SK-N-MC (cell line): ENCODE data around the gene POLD2.

Experiments
- DNase-seq: peaks from one replicate; pipeline ENCODE4 v3.0.0-alpha.2; 2011; ENCODE audit warnings: low read depth, low spot score
- H3K27ac ChIP-seq: fragments of 200-600 bp; sonication (generic); 2 replicates; pipeline ENCODE4 v1.5.1; 2016; ENCODE audit warnings: mixed run types
- H3K36me3 ChIP-seq: fragments of 200-600 bp; sonication (generic); 2 replicates; pipeline ENCODE4 v1.6.1; 2017; ENCODE audit warnings: antibody characterized with exemption, low read length, mixed read lengths; ENCODE audit not compliant: insufficient read depth
- H3K4me3 ChIP-seq: fragments of 200-600 bp; sonication (generic); 2 replicates; pipeline ENCODE4 v1.5.1; 2016
- H3K9ac ChIP-seq: fragments of 200-600 bp; sonication (generic); 2 replicates; pipeline ENCODE4 v1.8.0; 2017; ENCODE audit warnings: mixed run types, mixed read lengths; ENCODE audit not compliant: insufficient read length
- H3K9me3 ChIP-seq: fragments of 200-600 bp; sonication (generic); 2 replicates; pipeline ENCODE4 v1.6.1; 2017; ENCODE audit warnings: low read depth, mild to moderate bottlenecking, antibody characterized with exemption, low read length, moderate library complexity, mixed read lengths
- EZH2 ChIP-seq: fragments of 200-600 bp; sonication (generic); IDR thresholded peaks from one replicate; pipeline ENCODE4 v1.6.1; 2017; ENCODE audit warnings: antibody characterized with exemption
- FOXP2 ChIP-seq: optimal IDR thresholded peaks from 2 replicates; pipeline ENCODE3; 2011; ENCODE audit warnings: mild to moderate bottlenecking, moderate library complexity; ENCODE audit not compliant: insufficient read depth; ENCODE audit errors: extremely low read length, control extremely low read depth
- POLR2AphosphoS5 ChIP-seq: IDR thresholded peaks from 2 replicates; pipeline ENCODE4 v1.6.1; 2012; ENCODE audit warnings: mild to moderate bottlenecking, low read depth, low read length, borderline replicate concordance

The POLD2 gene

DNA sequence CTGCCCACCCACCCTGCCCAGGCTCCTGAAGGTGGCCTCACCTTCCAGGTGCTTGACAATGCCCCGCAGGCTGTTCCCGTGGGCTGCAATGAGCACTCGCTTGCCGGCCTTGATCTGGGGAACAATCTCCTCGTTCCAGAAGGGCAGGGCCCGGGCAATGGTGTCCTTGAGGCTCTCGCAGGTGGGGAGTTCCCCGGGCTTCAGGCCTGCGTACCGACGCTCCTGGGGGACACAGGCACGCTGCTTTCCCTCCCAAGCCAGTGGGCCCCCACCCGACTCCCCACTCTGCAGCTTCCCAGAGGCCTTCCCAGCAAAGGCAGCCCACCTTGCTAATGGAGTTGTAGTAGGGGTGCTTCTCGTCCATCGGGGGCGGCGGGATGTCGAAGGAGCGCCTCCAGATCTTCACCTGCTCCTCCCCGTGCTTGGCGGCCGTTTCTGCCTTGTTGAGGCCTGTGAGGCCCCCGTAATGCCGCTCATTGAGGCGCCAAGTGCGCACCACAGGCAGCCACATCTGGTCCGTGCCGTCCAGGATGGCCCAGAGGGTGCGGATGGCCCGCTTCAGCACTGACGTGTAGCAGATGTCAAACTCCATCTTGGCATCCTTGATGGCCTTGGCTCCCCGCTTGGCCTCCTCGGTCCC lies 58.4 kb downstream of the POLD2 start:
- TF ChIP-seq EZH2: no peak
- no peak for TF ChIP-seq FOXP2
- TF ChIP-seq POLR2AphosphoS5: no peak
- DNase-seq: no peak
- H3K27ac ChIP-seq: no peak overlapping the region

More for the DNA sequence above, 58.4 kb downstream of the POLD2 start:
- H3K9me3 ChIP-seq: no peaks in the 10 kb centered on the region
- peaks cover 9% of the 10 kb centered on the region for H3K36me3 ChIP-seq
- no peak overlapping the region for H3K4me3 ChIP-seq
- no peak overlapping the region for H3K9ac ChIP-seq
